Neural progenitor cell (in vitro differentiated cells): ENCODE measurements around the gene SERPINA10. TPM values are rescaled to one million over a fixed set of nuclear protein-coding genes. Genes with fewer than 3 reads are reported as not detected.
"Not testable (repeated sequence)": the region's sequence is repeated elsewhere in the genome, so short reads cannot be mapped to it uniquely, and the experiment has no call there.

ENCODE experiments used
- DNase-seq: peaks from one replicate; pipeline ENCODE4 v3.0.0-alpha.2; 2016; ENCODE audit warnings: low spot score
- H2AFZ ChIP-seq: fragments of 200-600 bp; sonication (generic); replicated peaks from 2 replicates; pipeline ENCODE4 v1.6.1; 2016; ENCODE audit warnings: antibody characterized with exemption
- H3F3A ChIP-seq: fragments of 200-600 bp; sonication (generic); 2 replicates; pipeline ENCODE4 v1.6.1; 2016; ENCODE audit warnings: antibody characterized with exemption, low read depth
- H3K27ac ChIP-seq: fragments of 200-600 bp; sonication (generic); 2 replicates; pipeline ENCODE4 v1.5.1; 2016; ENCODE audit warnings: mild to moderate bottlenecking
- H3K27me3 ChIP-seq: fragments of 200-600 bp; sonication (generic); 2 replicates; pipeline ENCODE4 v1.6.1; 2016; ENCODE audit warnings: mild to moderate bottlenecking, moderate library complexity
- H3K36me3 ChIP-seq: fragments of 200-600 bp; sonication (generic); 2 replicates; pipeline ENCODE4 v1.5.1; 2016
- H3K4me1 ChIP-seq: fragments of 200-600 bp; sonication (generic); 2 replicates; pipeline ENCODE4 v1.6.1; 2016; ENCODE audit warnings: mixed run types
- H3K4me2 ChIP-seq: fragments of 200-600 bp; sonication (generic); 2 replicates; pipeline ENCODE4 v1.6.1; 2016
- H3K4me3 ChIP-seq: fragments of 200-600 bp; sonication (generic); 2 replicates; pipeline ENCODE4 v1.5.1; 2016
- H3K79me2 ChIP-seq: fragments of 200-600 bp; sonication (generic); 2 replicates; pipeline ENCODE4 v1.6.1; 2016; ENCODE audit warnings: low read depth
- H3K9ac ChIP-seq: fragments of 200-600 bp; sonication (generic); 2 replicates; pipeline ENCODE4 v1.6.1; 2016
- H3K9me3 ChIP-seq: fragments of 200-600 bp; sonication (generic); 2 replicates; pipeline ENCODE4 v1.5.1; 2016; ENCODE audit warnings: low read depth
- H4K20me1 ChIP-seq: fragments of 200-600 bp; sonication (generic); 2 replicates; pipeline ENCODE4 v1.6.1; 2016; ENCODE audit warnings: low read depth
- H3K27ac Mint-ChIP-seq: 3 replicates; pipeline ENCODE4 v1.8.0; 2021; ENCODE audit warnings: mixed read lengths
- H3K27me3 Mint-ChIP-seq: 2 replicates; pipeline ENCODE4 v1.8.0; 2022; ENCODE audit warnings: low read depth, mild to moderate bottlenecking, inconsistent platforms, moderate library complexity, mixed read lengths; ENCODE audit not compliant: insufficient read depth
- H3K36me3 Mint-ChIP-seq: 3 replicates; pipeline ENCODE4 v1.8.0; 2021; ENCODE audit warnings: mixed read lengths
- H3K4me1 Mint-ChIP-seq: 3 replicates; pipeline ENCODE4 v1.8.0; 2021; ENCODE audit warnings: mixed read lengths
- H3K4me3 Mint-ChIP-seq: 3 replicates; pipeline ENCODE4 v1.8.0; 2021; ENCODE audit warnings: mild to moderate bottlenecking, moderate library complexity, mixed read lengths
- H3K9me3 Mint-ChIP-seq: 3 replicates; pipeline ENCODE4 v1.8.0; 2020; ENCODE audit warnings: mixed read lengths
- EZH2 ChIP-seq: fragments of 200-600 bp; sonication (generic); IDR thresholded peaks from 2 replicates; pipeline ENCODE4 v1.6.1; 2017; ENCODE audit warnings: antibody characterized with exemption, mild to moderate bottlenecking, moderate library complexity
- EZH2phosphoT487 ChIP-seq: fragments of 200-600 bp; sonication (generic); IDR thresholded peaks from 2 replicates; pipeline ENCODE4 v1.6.1; 2017; ENCODE audit warnings: antibody characterized with exemption
- total RNA-seq: library from RNA; depleted of rRNA; stranded (reverse); fragments of >200 nt; gene quantifications from 2 replicates; pipeline ENCODE4 v1.2.3, GENCODE V29; 2015; ENCODE audit warnings: low replicate concordance
- TF ChIP-seq, protein P1 (sequence below): fragments of 200-600 bp; sonication (generic); IDR thresholded peaks from 2 replicates; pipeline ENCODE4 v1.5.1; 2017; ENCODE audit warnings: antibody characterized with exemption, mild to moderate bottlenecking

Gene SERPINA10
- total RNA-seq, 1 donor from 2014 or later, result not detected

DNA sequence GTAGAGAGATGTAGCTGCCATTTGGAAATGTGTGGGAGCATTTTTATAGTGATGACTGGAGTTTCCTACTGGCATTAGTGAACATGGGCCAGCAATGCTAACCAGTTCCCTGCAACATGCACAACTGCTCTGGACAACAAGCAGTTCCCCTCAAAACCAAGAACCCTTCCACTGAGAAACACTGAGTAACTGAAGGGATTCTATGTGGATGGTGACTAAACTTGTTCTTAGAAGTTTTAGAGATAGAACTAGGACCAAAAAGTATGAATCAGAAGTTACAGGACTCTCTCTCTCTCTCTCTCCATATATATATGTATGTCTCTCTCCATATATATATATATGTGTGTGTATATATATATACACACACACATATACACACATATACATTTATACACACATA, 7.9 kb downstream of the SERPINA10 start:
- Histone ChIP-seq H3K4me2 (no peak overlapping the region), H3F3A (no peaks in the 10 kb centered on the region), H3K27me3 (no peaks in the 10 kb centered on the region), H3K9me3 (no peaks in the 10 kb centered on the region), H3K79me2 (no peaks in the 10 kb centered on the region), H4K20me1 (no peaks in the 10 kb centered on the region), H3K9ac (no peak overlapping the region), H3K4me3 (no peak overlapping the region), H2AFZ (no peak overlapping the region), H3K36me3 (no peaks in the 10 kb centered on the region), H3K27ac (no peak overlapping the region), H3K4me1 (peaks cover 6% of the 10 kb centered on the region)
- H3K4me3 Mint-ChIP-seq, result no peak overlapping the region
- H3K27ac Mint-ChIP-seq, result no peak overlapping the region
- TF ChIP-seq EZH2, result no peak
- no peak for DNase-seq
- peaks cover 9% of the 10 kb centered on the region for H3K4me1 Mint-ChIP-seq
- H3K36me3 Mint-ChIP-seq, result no peaks in the 10 kb centered on the region
- H3K27me3 Mint-ChIP-seq, result peaks cover 2% of the 10 kb centered on the region
- H3K9me3 Mint-ChIP-seq, result no peaks in the 10 kb centered on the region

DNA sequence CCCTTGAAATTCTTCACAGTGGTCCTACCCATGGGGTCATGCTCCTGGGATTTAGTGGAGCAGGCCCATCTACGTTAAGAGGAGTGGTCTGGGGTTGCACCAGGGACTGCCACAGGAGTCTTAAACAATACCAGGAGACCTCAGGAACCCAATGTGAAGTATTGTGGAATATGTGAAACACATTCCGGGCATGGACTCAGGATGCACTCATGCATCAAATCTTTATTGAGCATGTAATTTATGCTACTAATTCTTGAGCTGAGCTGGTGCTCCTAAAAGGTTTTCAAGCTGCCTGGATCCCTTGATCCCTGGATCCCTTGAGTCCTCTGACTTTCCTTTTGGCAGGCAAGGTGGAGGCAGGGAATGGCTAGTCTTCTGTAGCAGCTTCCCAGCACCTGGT, 8.8 kb downstream of the SERPINA10 start:
- no peak overlapping the region for H3K4me3 Mint-ChIP-seq
- no peaks in the 10 kb centered on the region for H3K9me3 ChIP-seq
- peaks cover 2% of the 10 kb centered on the region for H3K27me3 Mint-ChIP-seq
- no peaks in the 10 kb centered on the region for H4K20me1 ChIP-seq
- peaks cover 6% of the 10 kb centered on the region for H3K4me1 ChIP-seq
- H3K27ac ChIP-seq, result no peak overlapping the region
- no peaks in the 10 kb centered on the region for H3F3A ChIP-seq
- no peaks in the 10 kb centered on the region for H3K36me3 Mint-ChIP-seq
- H3K4me3 ChIP-seq, result no peak overlapping the region
- no peak overlapping the region for H2AFZ ChIP-seq
- peaks cover 6% of the 10 kb centered on the region for H3K4me1 Mint-ChIP-seq
- H3K9me3 Mint-ChIP-seq, result no peaks in the 10 kb centered on the region
- peak overlapping the region; percentile 55 for H3K27ac Mint-ChIP-seq
- H3K79me2 ChIP-seq, result no peaks in the 10 kb centered on the region
- no peaks in the 10 kb centered on the region for H3K27me3 ChIP-seq
- no peaks in the 10 kb centered on the region for H3K36me3 ChIP-seq
- no peak overlapping the region for H3K4me2 ChIP-seq
- DNase-seq, result peak; percentile 23
- no peak for TF ChIP-seq EZH2phosphoT487
- TF ChIP-seq EZH2, result no peak
- no peak overlapping the region for H3K9ac ChIP-seq

DNA sequence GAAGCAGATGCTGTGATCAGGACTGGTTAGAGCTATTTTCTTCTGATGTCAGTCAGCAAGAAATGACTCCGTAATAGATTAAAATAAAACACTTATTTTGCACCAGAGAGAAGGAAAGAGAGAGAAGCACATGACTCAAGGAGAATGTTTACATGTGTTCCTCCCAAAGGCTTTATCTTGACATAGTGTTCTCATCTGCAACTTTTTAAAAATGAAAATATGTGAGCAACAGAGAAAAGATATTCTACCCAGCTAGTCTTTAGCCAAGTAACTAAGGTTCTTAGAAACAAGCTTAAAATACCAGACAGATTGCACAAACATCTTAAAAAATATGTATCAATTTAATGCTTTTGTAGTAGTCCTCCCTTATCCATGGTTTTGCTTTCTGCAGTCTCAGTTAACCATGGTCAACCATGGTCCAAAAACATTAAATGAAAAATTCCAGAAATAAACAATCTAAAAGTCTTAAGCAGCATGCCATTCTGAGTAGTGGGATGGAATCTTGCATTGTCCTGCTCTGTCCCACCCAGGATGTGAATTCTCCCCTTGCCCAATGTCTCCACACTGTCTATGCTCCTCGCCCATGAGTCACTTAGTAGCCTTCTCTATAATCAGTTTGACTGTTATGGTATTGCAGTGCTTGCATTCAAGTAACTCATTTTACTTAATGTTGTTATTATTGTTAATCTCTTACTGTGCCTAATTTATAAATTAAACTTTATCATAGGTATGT, 9.9 kb downstream of the SERPINA10 start:
- no peak for TF ChIP-seq EZH2phosphoT487
- peaks cover 6% of the 10 kb centered on the region for H3K4me1 Mint-ChIP-seq
- H3K4me3 ChIP-seq, result no peak overlapping the region
- H3K9me3 Mint-ChIP-seq, result no peaks in the 10 kb centered on the region
- H3K9me3 ChIP-seq, result no peaks in the 10 kb centered on the region
- DNase-seq, result no peak
- H4K20me1 ChIP-seq, result no peaks in the 10 kb centered on the region
- H3K4me2 ChIP-seq, result no peak overlapping the region
- H3K27ac Mint-ChIP-seq, result no peak overlapping the region
- no peak overlapping the region for H3K27ac ChIP-seq
- no peaks in the 10 kb centered on the region for H3K36me3 ChIP-seq
- H3K27me3 ChIP-seq, result no peaks in the 10 kb centered on the region
- no peaks in the 10 kb centered on the region for H3K36me3 Mint-ChIP-seq
- no peak overlapping the region for H2AFZ ChIP-seq
- no peak overlapping the region for H3K9ac ChIP-seq
- peaks cover 2% of the 10 kb centered on the region for H3K27me3 Mint-ChIP-seq
- no peaks in the 10 kb centered on the region for H3K79me2 ChIP-seq
- no peaks in the 10 kb centered on the region for H3F3A ChIP-seq
- H3K4me3 Mint-ChIP-seq, result no peak overlapping the region
- H3K4me1 ChIP-seq, result peaks cover 7% of the 10 kb centered on the region

DNA sequence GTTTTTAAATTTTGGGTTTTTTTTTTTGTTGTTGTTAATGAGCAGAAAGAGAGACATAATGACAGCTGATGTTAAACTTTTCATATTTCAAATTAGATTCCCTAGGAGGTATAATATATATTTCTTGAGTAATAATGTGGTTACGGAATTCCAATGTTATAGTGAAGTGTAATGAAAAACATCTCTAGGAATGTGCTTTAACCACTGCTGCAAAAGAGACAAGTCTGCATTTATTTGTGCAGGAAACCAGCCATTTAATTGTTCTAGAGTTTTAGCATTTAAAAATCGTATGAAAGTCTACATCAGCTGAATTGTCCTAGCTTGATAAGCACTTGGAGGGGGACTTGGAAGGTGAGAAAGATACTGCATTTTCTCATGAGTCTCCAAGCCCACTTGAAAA, 14.3 kb downstream of the SERPINA10 start:
- H3K9me3 Mint-ChIP-seq, result no peaks in the 10 kb centered on the region

DNA sequence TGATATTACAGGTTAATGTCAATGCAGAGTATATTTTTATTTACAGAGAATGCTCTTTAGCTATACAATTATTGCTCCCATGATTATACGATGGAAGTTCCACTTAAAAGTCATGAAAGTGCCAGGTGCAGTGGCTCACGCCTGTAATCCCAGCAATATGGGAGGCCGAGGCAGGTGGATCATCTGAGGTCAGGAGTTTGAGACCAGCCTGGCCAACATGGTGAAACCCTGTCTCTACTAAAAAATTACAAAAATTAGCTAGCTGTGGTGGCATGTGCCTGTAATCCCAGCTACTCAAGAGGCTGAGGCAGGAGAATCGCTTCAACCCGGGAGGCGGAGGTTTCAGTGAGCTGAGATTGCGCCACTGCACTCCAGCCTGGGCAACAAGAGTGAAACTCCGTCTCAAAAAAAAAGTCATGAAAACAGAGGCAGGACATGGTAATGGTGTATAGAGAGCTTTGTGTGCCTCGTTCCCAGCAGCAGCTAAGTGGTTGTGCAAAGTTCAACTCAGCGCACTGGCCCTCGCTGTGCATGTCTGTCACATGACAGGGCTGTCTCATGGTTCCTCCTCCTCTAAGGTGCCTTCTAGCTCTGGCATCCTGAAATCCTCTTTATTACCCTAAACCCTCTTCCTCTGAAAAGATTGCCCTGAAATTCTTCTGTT, 16.0 kb downstream of the SERPINA10 start:
- not testable (repeated sequence) for H3K9me3 ChIP-seq, H3K27ac Mint-ChIP-seq, H3F3A ChIP-seq

More for the DNA sequence above, 14.3 kb downstream of the SERPINA10 start:
- Histone ChIP-seq H3K9me3 (no peaks in the 10 kb centered on the region), H3F3A (no peaks in the 10 kb centered on the region), H3K79me2 (no peaks in the 10 kb centered on the region), H2AFZ (no peak overlapping the region), H3K27ac (peak overlapping the region; percentile 38), H3K9ac (peak overlapping the region; percentile 25), H3K27me3 (no peaks in the 10 kb centered on the region), H3K4me3 (no peak overlapping the region), H3K36me3 (no peaks in the 10 kb centered on the region), H3K4me2 (no peak overlapping the region), H4K20me1 (no peaks in the 10 kb centered on the region), H3K4me1 (peaks cover 12% of the 10 kb centered on the region)
- peaks cover 3% of the 10 kb centered on the region for H3K36me3 Mint-ChIP-seq
- peaks cover 2% of the 10 kb centered on the region for H3K27me3 Mint-ChIP-seq
- H3K4me1 Mint-ChIP-seq, result peaks cover under 1% of the 10 kb centered on the region
- no peak overlapping the region for H3K27ac Mint-ChIP-seq
- no peak for TF ChIP-seq EZH2
- TF ChIP-seq, protein P1, sequence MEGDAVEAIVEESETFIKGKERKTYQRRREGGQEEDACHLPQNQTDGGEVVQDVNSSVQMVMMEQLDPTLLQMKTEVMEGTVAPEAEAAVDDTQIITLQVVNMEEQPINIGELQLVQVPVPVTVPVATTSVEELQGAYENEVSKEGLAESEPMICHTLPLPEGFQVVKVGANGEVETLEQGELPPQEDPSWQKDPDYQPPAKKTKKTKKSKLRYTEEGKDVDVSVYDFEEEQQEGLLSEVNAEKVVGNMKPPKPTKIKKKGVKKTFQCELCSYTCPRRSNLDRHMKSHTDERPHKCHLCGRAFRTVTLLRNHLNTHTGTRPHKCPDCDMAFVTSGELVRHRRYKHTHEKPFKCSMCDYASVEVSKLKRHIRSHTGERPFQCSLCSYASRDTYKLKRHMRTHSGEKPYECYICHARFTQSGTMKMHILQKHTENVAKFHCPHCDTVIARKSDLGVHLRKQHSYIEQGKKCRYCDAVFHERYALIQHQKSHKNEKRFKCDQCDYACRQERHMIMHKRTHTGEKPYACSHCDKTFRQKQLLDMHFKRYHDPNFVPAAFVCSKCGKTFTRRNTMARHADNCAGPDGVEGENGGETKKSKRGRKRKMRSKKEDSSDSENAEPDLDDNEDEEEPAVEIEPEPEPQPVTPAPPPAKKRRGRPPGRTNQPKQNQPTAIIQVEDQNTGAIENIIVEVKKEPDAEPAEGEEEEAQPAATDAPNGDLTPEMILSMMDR, result no peak
- no peak for TF ChIP-seq EZH2phosphoT487
- no peak overlapping the region for H3K4me3 Mint-ChIP-seq
- DNase-seq, result no peak

More for the DNA sequence above, 16.0 kb downstream of the SERPINA10 start:
- not testable (repeated sequence) for H2AFZ ChIP-seq, DNase-seq, H3K27ac ChIP-seq, H3K4me1 Mint-ChIP-seq, H3K79me2 ChIP-seq, H3K9me3 Mint-ChIP-seq, H4K20me1 ChIP-seq, H3K36me3 ChIP-seq, H3K4me3 ChIP-seq, H3K4me2 ChIP-seq, H3K4me3 Mint-ChIP-seq, H3K27me3 Mint-ChIP-seq, H3K27me3 ChIP-seq, H3K36me3 Mint-ChIP-seq, H3K9ac ChIP-seq
- H3K4me1 ChIP-seq, result peaks cover 12% of the 10 kb centered on the region
